HL-60 (cell line): ENCODE results near the gene PCED1B.

Experiments
- DNase-seq, 2 experiments: peaks; one replicate each; pipeline ENCODE4 v3.0.0-alpha.2; 2010 to 2020; ENCODE audit warnings: low read depth in 1 of 2, low spot score in 1 of 2
- H3K27ac ChIP-seq: fragments of 250-450 bp; sonication (Bioruptor Pico); replicated peaks from 2 replicates; pipeline ENCODE4 v1.5.1; 2020; ENCODE audit warnings: mild to moderate bottlenecking, moderate library complexity
- H3K27me3 ChIP-seq: fragments of 250-450 bp; sonication (Bioruptor Pico); 2 replicates; pipeline ENCODE4 v1.5.1; 2021; ENCODE audit warnings: mild to moderate bottlenecking, moderate library complexity; ENCODE audit not compliant: insufficient read depth, poor library complexity, severe bottlenecking
- H3K4me3 ChIP-seq: replicated peaks from 2 replicates; pipeline ENCODE4 v1.5.1; 2011; ENCODE audit warnings: mild to moderate bottlenecking, control low read depth, low read length; ENCODE audit not compliant: insufficient read depth
- GABPA ChIP-seq: IDR thresholded peaks from 2 replicates; pipeline ENCODE4 v1.6.1; 2012; ENCODE audit warnings: low read depth
- POLR2AphosphoS5 ChIP-seq: IDR thresholded peaks from 2 replicates; pipeline ENCODE4 v1.6.1; 2012; ENCODE audit warnings: low read depth
- SPI1 ChIP-seq: IDR thresholded peaks from 2 replicates; pipeline ENCODE4 v1.6.1; 2012; ENCODE audit warnings: low read depth, mild to moderate bottlenecking, borderline replicate concordance
- TF ChIP-seq, protein P1 (sequence below): IDR thresholded peaks from 2 replicates; pipeline ENCODE4 v1.6.1; 2012; ENCODE audit warnings: low read depth; ENCODE audit not compliant: insufficient replicate concordance
- TF ChIP-seq, protein P2 (sequence below): IDR thresholded peaks from one replicate; pipeline ENCODE4 v1.5.1; 2011; ENCODE audit warnings: low read length, control low read depth, inconsistent platforms; ENCODE audit not compliant: insufficient read depth

Gene PCED1B

DNA sequence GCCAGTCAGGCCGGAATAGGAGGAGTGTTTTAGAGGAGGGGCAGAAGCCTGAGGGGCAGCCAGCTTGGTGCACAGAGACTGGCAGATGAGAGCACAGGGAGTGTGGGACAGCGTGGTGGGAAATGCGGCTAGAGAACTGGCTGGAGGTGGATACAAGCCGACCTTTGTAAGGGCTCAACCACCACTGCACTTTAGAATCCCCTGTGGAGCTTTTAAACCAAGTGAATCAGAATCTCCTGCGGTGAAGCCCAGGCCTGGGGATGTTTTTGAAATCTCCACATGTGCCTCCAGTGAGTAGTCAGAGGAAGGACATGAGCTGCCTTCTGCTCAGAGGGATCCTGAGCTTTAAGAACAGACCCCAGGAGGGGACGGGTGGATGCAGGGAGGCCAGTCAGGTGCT is 10.9 kb upstream of the PCED1B start:
- TF ChIP-seq, protein P1, sequence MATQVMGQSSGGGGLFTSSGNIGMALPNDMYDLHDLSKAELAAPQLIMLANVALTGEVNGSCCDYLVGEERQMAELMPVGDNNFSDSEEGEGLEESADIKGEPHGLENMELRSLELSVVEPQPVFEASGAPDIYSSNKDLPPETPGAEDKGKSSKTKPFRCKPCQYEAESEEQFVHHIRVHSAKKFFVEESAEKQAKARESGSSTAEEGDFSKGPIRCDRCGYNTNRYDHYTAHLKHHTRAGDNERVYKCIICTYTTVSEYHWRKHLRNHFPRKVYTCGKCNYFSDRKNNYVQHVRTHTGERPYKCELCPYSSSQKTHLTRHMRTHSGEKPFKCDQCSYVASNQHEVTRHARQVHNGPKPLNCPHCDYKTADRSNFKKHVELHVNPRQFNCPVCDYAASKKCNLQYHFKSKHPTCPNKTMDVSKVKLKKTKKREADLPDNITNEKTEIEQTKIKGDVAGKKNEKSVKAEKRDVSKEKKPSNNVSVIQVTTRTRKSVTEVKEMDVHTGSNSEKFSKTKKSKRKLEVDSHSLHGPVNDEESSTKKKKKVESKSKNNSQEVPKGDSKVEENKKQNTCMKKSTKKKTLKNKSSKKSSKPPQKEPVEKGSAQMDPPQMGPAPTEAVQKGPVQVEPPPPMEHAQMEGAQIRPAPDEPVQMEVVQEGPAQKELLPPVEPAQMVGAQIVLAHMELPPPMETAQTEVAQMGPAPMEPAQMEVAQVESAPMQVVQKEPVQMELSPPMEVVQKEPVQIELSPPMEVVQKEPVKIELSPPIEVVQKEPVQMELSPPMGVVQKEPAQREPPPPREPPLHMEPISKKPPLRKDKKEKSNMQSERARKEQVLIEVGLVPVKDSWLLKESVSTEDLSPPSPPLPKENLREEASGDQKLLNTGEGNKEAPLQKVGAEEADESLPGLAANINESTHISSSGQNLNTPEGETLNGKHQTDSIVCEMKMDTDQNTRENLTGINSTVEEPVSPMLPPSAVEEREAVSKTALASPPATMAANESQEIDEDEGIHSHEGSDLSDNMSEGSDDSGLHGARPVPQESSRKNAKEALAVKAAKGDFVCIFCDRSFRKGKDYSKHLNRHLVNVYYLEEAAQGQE, result no peak
- TF ChIP-seq, protein P2, sequence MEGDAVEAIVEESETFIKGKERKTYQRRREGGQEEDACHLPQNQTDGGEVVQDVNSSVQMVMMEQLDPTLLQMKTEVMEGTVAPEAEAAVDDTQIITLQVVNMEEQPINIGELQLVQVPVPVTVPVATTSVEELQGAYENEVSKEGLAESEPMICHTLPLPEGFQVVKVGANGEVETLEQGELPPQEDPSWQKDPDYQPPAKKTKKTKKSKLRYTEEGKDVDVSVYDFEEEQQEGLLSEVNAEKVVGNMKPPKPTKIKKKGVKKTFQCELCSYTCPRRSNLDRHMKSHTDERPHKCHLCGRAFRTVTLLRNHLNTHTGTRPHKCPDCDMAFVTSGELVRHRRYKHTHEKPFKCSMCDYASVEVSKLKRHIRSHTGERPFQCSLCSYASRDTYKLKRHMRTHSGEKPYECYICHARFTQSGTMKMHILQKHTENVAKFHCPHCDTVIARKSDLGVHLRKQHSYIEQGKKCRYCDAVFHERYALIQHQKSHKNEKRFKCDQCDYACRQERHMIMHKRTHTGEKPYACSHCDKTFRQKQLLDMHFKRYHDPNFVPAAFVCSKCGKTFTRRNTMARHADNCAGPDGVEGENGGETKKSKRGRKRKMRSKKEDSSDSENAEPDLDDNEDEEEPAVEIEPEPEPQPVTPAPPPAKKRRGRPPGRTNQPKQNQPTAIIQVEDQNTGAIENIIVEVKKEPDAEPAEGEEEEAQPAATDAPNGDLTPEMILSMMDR, result no peak
- TF ChIP-seq POLR2AphosphoS5, result no peak
- no peak for TF ChIP-seq SPI1
- TF ChIP-seq GABPA, result no peak
- no peak for DNase-seq
- no peak overlapping the region for H3K4me3 ChIP-seq
- H3K27me3 ChIP-seq, result peaks cover 2% of the 10 kb centered on the region
- no peak overlapping the region for H3K27ac ChIP-seq

DNA sequence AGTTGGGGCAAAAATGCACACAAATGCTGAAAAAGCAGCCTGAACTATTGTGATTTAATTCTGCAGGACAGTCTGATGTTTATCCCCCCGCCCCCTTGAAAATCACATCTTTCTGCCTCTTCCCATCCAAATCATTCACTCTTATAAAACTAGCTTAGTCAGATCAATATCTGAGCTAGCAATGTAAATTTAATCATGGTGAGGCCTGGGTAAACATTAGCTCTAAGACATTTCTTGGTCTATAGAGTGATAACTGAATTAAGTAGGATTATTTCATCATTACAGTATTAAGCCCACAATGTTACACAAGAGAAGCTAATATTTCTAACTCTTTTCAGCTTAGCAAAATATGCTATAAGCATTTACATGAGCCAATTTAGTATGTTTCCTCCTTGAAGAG is 9.1 kb upstream of the PCED1B start:
- no peak overlapping the region for H3K27ac ChIP-seq
- DNase-seq, result no peak
- peaks cover 2% of the 10 kb centered on the region for H3K27me3 ChIP-seq
- TF ChIP-seq, protein P2, result no peak
- no peak for TF ChIP-seq GABPA
- TF ChIP-seq POLR2AphosphoS5, result no peak
- TF ChIP-seq SPI1, result no peak
- TF ChIP-seq, protein P1, result no peak
- no peak overlapping the region for H3K4me3 ChIP-seq

DNA sequence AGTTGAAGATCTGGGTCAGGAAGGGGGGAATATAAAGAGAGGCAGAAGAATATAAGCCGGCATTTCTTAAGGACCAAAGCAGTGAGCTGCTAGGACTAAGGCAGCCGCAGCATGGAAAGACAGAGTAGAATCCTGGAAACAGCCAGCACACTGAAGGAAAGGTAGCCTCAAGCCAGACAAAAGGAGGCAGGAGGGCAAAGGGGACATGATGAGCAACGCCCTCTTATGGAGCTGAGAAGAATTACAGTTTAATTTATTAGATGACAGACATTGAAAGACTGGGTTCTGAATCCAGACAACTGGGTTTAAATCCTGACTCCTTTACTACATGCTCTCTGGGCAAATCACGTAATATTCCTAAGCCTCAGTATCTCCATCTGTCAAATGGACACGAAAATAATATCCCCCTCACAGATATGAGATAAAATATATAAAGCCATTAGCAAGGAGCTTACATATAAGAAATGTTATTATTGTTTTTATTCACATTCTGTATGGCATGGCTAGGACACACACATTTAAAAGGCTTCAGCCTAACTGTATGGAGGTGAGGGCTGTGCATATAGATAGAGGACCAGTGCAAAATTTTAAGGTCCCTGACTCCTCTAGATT is 8.1 kb upstream of the PCED1B start:
- DNase-seq, result no peak
- no peak overlapping the region for H3K4me3 ChIP-seq
- TF ChIP-seq SPI1 (no peak), POLR2AphosphoS5 (no peak)
- TF ChIP-seq, protein P2, result peak; percentile 27
- H3K27ac ChIP-seq, result no peak overlapping the region
- peaks cover 2% of the 10 kb centered on the region for H3K27me3 ChIP-seq

DNA sequence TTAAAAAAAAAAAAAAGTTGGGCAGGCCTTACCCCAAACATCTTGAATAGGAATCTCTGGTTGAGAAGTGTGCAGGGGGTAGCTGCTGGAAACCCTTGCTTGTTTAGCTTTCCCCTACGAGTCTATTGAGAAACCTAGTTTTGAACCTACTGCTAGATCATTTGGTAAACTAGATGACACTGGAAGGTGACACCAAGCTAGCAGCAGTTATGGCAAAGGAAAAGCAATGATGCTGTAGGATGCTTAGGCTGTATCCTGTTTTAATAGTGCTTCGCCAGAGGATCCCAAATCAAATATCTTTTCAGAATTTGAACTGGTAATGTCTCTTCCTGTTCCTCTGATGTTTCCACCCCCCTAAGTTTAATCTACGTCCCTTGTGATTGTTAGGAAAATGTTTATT is 5.5 kb upstream of the PCED1B start:
- no peak overlapping the region for H3K27ac ChIP-seq
- TF ChIP-seq SPI1, result no peak
- TF ChIP-seq GABPA, result no peak
- no peak for TF ChIP-seq POLR2AphosphoS5
- TF ChIP-seq, protein P1, result no peak
- TF ChIP-seq, protein P2, result no peak
- H3K27me3 ChIP-seq, result peaks cover 6% of the 10 kb centered on the region
- no peak for DNase-seq
- H3K4me3 ChIP-seq, result no peak overlapping the region
